GM19372 (cell line): ENCODE measurements around the gene TSEN54.

Experiments
- ATAC-seq: cut with Tn5 transposase; IDR thresholded peaks from one replicate; pipeline ENCODE4 v1.9.1; 2021; ENCODE audit warnings: mild to moderate bottlenecking, low read depth, moderate library complexity; ENCODE audit not compliant: unreplicated experiment

Gene TSEN54

DNA sequence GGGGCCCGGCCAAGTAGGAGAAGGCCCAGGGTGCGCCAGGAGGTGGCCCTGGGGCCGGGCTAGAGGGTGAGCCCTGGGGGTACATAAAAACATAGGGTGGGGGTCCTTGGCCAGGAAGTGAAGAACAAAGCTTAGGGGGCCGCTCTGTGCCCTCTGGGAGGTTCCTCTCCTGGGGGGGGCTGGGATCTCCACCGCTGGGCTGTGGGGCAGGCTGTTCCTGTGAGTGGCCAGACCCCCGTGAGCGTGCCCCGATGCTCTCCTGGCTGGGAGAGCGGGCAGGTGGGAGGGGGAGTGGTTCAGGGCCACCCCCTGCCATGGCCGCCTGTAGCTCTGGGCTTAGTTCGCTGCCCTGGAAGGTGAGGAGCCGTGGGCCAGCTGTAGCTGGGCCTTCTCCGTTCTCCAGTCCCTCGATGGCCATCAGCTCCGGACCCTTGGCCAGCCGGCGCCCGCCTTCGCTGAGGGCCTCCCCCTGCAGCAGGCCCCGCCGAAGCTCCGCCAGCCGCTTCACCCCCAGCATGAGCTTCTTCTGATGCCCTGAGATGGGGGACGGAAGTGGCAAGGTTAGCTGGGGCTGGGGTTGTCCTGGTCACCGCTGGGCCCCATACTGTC lies 13.5 kb upstream of the TSEN54 start:
- ATAC-seq = no peak

DNA sequence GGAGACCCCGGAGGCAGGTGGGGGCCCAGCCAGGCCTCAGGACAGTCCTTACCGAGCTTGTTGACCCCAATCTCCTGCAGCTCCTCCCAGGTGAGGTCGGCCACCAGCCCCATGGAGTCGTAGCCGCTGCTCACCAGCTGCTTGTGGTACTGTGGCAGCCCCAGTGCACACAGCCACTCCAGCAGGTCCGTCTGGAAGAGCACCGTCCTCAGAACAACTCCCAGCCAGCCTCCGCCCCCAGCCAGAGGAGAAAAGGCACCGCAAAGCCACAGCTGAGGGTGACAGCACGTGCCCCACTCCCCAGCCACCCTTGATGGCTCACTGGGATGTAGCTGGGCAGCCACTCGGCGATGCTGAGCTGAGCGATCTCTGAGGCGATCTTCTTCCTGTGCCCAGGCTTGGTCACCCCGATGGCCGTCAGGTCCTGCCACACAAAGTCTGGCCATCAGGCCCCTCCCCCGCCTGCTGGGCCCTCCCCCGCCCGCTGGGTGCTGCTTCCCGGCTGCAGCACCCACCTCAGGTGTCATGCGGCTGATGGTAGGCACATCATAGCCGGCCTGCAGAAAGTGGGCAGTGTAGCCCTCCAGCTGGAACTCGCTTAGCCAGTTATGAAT lies 12.9 kb upstream of the TSEN54 start:
- ATAC-seq = no peak

DNA sequence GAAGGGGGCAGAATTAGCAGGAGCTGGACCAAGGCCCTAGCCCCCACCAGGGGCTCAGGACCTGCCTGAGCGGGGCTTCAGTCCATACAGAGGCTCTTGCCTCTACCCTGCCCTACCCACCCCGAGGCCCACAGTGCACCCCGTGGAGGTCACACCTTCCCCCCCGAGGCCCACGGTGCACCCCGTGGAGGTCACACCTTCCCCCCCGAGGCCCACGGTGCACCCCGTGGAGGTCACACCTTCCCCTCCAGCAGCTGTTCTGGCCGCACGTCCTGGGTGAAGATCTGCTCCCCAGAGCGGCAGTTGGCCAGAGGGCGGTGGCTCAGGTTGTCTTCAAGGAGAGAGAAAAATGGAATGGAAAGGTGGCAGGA lies 12.4 kb upstream of the TSEN54 start:
- no peak for ATAC-seq

DNA sequence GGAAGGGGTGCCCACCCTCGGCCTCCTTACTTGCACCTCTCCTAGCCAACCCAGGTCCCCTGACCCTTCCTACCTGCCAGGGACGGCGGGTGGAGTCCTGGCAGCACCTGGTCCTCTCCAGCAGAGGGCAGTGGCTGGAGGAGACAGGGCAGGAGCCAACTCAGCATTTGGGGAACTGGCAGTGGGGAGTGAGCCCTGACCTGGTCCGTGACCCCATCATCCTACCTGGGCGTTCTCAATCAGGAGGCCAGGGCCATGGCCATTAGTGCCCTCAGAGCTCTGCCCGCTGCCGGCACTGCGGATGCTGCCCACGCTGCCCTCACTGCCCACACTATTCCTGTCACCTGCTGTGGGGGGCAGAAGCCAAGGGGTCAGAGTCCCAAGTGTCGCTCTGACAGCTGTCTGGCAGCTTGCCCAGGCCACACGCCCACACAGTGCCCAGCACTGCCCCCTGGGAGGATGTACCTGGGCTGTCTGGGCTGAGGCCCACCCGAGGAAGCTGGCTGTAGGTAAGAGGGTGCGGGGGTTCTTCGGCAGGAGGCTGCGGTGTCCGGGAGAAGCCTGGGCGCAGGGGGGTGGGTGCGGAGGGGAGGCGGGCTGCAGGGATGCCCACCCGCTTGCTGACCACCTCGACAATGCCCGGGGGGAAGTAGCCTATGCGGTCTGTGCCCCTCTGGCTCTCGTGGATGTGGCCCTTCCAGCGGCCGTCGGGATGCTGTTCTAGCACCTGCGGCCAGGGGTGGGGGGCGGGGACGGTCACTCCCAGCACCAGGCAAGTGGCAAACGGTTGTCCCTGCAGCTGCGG lies 11.8 kb upstream of the TSEN54 start:
- ATAC-seq = no peak

DNA sequence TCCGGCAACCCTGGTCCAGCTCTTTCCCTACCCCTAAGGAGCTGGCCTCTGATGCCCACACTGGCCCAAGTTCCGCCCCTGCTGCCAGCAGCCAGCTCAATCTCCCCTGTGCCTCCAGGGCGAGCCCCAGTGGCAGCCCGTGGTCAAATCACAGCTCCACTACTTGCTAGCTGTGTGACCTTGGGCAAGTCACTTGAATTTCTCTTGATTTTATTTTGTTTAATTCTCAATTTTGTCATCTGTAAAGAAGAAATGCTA lies 11.2 kb upstream of the TSEN54 start:
- no peak for ATAC-seq

DNA sequence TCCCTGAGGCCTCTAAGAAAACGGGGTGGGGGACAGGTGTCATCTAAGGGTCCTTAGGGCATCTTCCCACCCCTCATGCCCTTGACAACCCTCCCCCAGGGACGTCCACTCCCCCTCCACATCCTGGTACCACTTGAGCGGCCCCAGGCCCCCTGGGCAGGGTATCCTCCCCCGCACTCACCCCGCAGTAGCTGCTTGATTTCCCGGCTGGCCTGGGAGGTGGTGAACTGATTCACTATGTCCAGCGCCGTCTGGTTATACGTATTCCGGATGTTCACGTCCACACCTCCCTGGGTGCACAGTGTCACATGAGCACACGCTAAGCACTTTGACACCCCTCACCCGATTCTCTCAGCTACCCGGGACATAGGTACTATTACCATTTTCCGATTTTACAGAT lies 10.7 kb upstream of the TSEN54 start:
- ATAC-seq = no peak

DNA sequence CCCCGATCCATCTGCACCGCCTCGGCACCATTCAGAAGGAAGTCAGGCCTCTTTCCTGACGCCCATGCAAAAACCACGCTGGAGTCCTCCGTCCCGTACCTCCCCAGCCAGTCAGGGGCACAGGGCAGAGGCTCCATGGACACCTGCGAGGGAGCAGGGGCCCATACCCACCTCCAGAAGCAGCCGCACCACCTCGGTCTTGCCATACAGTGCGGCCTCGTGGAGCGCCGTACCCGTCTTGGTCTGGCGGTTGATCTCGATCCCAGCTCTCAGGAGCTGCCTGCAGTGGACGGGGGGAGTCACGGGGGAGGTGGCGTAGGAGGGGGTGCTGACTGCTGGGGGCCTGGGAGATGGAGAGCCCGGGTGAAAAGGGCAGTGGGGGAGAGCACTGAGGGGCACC lies 10.2 kb upstream of the TSEN54 start:
- ATAC-seq = no peak

DNA sequence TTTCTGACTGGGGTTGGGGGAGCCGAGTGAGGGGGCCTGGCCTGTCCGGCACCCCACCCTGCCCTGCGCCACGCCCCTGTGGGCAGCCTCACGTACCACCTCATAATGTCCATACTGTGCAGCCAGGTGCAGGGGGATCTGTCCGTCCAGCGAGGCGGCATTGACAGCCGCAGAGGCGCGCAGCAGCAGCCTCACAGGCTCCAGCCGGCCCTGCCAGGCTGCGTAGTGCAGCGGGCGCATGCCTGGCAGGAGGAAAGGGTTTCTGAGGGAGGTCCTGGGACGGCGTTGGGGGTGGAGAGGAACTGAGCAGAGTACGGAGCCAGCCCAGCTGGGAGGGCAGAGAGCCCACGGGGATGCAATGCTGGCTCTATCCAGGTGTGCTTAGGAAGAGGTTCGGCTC lies 9.4 kb upstream of the TSEN54 start:
- no peak for ATAC-seq

DNA sequence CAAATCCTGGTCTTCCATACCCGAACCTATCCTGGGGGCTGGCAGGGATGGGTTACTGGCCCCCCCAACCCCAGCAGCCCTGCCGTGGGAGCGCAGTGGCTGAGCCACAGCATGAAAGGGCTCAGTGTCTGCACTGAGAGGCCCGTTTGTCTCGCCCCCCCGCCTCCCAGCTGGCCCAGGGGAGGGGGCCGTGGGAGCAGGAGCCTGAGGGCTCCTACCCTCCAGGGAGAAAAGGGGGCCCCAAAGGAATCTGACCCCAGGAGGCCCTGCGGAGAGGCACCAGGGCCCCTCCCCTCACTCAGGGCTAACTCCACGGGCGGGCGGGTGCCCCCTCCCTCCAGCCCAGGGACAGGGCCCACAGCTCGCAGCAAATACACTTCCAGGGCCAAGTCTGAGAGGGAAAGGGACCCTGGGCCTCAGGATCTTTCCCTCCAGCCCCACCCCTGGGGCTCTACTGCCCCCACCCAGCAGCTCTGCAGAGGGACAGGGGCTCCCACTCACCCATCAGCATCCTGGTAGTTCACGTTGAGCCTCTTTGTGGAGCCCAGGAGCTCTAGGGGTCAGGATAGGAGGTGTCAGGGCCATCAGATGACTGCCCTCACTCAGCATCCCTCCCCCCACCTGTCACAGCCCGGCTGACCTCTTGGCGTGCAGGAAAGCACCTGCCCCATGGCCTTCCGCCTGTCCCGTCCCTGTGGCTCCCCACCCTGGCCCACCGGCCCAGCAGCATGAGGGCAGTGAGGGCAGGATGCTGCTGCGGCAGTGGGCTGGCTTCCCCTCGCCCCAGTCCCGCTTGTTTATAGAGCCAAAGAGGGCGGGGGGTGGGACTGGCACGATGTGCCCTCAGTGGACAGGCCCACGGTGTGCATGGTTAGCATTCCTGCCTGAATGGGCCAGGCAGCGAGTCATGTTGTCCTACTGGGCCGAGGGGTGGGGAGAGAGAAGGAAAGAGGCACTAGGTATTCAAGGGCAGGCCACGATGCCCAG lies 8.3 kb upstream of the TSEN54 start:
- no peak for ATAC-seq

DNA sequence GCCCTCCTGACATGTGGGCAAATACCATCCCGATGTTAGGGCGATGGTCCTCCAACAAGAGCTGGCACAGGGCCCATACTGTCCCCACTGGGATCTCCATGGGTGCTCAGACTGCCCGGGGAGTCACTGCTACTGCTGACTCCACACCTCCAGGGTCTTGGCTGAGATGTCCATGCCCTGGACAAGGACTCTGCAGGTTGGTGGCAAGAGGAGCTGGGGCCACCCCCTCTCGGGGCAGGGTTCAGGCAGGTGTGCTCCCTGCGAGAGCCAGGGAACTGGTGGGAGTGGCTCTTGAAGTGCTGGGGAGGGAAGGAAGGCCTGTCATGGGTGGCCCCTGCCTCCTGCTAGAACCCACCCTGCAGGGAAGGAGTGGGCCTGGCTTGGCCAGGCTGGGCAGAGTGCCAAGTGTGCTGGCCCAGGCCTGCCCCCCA lies 7.4 kb upstream of the TSEN54 start:
- ATAC-seq = no peak

DNA sequence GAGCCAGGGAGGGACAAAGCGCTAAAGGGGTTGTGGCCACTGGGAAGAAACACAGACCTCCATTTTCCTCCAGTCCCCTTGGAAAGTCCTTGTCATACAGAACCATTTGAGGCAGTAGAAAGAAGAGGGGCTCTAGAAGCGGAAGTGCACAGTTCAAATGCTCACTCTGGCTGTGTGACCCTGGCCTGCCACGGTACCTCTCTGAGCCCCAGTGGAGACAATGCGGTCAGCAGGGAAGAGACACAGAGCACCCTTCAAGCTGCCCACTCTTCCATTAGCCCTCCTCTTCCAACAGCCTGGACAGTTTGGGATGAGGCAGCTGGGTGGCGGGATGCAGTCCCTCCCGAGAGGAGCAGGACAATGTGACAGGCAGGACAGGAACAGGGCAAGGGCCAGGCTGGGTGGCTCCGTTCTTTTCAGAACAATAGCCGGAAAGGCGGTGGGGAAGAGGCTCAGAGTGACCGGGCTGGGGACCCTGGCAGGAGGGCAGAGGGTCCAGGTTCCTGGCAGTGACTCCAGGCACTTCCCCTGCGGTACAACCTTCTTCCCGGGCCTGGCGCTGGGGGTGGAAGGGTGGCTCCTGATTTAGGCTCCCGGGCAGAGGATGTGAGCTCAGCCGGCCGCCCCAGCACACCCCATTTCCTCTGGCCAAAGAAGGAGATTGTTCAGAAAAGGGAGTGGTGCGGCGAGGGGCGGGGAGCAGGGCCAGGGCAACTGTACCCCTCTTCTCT lies 6.6 kb upstream of the TSEN54 start:
- no peak for ATAC-seq

DNA sequence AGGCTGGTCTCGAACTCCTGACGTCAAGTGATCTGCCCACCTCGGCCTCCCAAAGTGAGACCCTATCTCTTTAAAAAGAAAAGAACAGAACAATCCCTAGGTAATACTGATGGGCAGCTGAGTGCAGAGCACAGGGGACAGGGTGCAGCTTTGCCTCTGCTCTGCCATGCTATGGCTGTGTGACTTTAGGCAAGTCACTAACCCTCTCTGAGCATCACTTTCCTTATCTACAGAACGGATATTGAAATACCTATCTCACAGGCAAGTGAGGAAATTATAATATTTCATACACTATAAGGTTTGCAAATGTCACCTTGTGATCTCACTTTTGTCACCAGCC lies 5.1 kb upstream of the TSEN54 start:
- ATAC-seq = no peak

DNA sequence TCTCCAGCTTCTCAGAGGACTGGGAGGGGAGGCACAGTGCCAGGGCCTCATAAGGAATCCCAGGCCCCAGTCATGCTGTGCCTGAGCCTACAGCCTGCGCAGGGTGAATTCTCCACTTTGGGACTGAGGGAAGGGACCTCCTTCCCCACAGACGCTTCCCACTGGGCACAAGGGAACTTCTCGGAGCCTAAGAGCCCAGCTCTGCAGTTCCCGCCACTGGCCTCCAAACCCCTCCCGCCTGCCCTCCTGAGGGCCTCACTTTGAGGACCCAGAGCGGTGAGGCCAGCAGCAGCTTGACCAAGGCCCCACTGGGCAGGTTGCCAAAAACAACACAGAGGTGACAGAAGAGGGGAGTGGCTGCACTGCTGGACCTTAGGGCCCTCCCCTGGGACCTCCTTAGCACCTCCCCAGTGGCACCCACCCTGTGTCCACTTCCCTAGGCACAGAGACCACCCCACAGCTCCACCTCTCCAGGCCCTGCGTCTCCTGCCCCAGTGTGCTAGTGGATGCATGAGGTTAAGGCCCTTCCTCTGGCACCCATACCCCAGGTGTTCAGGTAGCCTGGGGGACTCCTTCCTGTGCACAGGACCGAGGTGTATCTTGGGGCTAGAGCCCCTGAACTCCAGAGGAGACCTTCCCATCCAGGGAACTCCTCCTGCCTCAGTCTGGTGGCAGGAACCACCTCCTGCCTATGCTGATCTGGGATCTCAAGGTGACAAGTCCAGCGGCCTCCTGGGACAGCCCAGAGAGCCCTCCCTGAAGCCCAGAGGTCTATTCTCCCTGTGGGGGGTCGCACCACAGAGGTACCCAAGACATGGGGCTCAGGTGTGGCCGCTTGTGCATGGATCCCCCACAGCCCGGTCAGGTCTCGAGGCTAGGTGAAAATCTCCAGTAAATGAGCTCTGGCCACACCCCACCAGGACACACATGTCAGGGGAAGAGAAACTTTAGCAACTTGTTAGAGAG lies 4.4 kb upstream of the TSEN54 start:
- no peak for ATAC-seq

DNA sequence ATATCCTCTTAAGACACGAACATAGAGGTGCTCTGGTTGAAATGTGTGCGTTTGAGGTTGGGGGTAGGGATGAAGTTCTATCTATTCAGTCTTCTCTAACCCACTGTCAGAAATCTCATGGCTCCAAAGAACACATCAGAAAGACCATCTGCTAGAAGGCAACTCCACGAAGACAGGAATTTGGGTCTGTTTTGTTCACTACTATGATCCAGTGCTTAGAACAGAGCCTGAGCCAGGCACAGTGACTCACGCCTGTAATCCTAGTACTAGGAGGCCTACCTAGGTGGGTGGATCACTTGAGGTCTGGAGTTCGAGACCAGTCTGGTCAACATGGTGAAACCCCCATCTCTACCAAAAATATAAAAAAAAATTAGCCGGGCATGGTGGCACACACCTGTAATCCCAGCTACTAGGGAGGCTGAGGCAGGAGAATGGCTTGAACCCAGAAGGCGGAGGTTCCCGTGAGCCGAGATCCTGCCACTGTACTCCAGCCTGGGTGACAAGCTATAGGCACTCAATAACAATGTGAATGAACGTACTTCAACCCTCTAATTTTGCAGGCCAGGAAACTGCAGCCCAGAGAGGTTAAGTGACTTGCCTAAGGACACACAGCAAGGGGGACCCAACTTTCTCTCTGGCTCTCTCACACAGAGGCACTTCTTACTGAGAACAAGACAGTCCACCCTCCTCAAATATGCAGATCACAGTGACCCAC lies 3.2 kb upstream of the TSEN54 start:
- ATAC-seq = no peak

DNA sequence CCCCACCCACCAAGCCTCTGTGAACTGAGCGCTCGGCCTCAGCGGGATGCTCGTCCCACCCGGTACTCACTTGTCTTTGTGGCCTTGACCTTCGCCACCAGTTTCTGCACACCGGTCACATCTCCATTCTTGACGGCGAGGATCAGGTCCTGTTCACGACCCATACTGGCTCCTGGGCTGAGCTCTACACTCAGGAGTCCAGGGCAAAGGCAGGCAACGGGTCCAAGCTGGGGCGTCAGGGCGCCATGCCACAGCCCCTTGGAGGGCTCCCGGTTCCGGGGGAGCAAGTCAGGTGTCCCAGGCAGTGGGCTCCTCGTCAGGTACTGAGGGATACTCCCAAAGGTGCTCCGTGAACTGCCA lies 2.7 kb upstream of the TSEN54 start:
- ATAC-seq = no peak

DNA sequence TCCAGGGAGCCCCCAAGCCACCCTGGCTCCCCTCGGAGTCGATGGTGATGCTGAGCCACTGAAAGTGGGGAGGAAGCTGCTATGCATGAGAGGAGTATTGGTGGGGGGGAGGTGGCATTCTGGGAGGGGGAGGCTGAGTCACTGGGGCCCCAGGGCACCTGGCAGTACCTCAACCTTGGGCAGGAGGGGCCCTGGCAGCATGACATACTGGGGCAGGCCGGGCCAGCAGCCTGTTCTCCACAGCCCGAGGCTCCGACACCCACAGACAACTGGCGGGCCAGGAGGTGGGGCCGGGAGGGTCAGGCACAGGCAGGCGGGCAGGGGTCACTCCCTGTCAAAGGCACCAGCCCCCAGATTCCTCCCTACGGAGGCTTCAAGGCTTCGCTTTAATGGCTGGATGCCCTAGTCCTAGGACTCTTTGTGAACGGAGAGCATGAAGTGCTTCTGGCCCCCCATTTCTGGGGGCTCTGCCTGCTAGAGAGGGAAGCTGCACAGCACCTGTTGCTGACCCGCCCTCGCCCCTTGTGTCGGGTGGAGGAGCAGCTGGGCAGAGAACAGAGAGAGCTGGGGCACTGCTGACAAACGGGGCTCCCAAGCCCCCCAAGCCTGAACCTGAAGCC lies 1.9 kb upstream of the TSEN54 start:
- ATAC-seq = no peak

DNA sequence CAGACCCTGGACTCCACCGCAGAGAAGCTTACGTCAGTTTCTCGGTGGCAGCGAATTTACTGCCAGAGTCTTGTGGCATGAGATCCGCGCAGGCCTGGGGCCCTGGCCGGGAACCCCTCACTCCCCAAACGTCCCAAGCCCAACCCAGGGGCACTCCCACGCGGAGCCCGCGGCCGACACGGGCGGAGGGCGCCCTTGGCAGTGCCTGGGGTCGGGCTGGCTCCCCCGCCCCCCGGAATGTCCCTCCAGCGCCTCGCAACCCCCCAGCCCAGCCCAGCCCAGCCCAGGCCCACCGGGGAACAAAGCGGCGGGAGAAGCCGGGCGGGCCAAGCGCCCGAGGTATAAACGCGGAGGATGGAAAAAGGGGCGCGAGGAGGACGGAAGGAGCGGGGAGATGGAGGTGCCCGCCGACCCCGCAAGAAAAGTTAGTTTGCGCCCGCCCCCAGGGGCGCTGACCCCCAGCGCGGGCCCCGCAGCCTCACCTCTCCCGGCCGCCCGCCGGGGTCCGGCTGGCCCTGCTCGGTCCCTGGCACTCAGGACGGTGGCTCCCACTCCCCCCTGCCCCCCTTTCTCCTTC lies 1.3 kb upstream of the TSEN54 start:
- ATAC-seq = no peak
